ENCODE measurements around the gene AIFM2.

GRCh38 chr10:70093335-70093944, 39.2 kb downstream of the AIFM2 start:
- TF ChIP-seq CTCF (IDR thresholded peaks at IDR 0.05) (no peak), MAX (IDR thresholded peaks at IDR 0.05; ENCODE audit: low read depth) (no peak)
